Measurements from ENCODE around the gene CYB5RL. TPM values are rescaled to one million over a fixed set of nuclear protein-coding genes. Genes with fewer than 3 reads are reported as not detected.

Gene CYB5RL
- total RNA-seq, 2 donors from 2014 or later, result 8.2 to 11.0 TPM

DNA sequence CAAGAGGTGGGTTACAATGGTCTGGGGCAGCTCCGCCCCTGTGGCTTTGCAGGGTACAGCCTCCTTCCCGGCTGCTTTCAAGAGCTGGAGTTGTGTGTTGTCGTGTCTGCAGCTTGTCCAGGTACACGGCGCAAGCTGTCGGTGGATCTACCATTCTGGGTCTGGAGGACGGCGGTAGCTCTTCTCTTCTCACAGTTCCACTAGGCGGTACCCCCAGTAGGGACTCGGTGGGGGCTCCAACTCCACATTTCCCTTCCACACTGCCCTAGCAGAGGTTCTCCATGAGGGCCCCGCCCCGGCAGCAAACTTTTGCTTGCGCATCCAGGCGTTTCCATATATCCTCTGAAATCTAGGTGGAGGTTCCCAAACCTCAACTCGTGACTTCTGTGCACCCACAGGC is 34.7 kb downstream of the CYB5RL start:
- no peaks in the 10 kb centered on the region for H3K9me3 Mint-ChIP-seq
- Histone ChIP-seq H3K4me1 (ENCODE audit: control insufficient read depth, insufficient read depth, low read length) (no peaks in the 10 kb centered on the region), H3K9ac (ENCODE audit: extremely low read depth, low read length, poor library complexity, severe bottlenecking) (no peak overlapping the region), H3K4me3 (ENCODE audit: low read length) (no peak overlapping the region), H3K27ac (ENCODE audit: low read depth, low read length) (no peak overlapping the region), H3K36me3 (ENCODE audit: control insufficient read depth, insufficient read depth, low read length) (no peaks in the 10 kb centered on the region), H3K27me3 (ENCODE audit: control insufficient read depth, insufficient read depth, low read length, poor library complexity, severe bottlenecking) (no peaks in the 10 kb centered on the region), H3K9me3 (ENCODE audit: control insufficient read depth, low read length) (no peaks in the 10 kb centered on the region)
- TF ChIP-seq, protein P1, sequence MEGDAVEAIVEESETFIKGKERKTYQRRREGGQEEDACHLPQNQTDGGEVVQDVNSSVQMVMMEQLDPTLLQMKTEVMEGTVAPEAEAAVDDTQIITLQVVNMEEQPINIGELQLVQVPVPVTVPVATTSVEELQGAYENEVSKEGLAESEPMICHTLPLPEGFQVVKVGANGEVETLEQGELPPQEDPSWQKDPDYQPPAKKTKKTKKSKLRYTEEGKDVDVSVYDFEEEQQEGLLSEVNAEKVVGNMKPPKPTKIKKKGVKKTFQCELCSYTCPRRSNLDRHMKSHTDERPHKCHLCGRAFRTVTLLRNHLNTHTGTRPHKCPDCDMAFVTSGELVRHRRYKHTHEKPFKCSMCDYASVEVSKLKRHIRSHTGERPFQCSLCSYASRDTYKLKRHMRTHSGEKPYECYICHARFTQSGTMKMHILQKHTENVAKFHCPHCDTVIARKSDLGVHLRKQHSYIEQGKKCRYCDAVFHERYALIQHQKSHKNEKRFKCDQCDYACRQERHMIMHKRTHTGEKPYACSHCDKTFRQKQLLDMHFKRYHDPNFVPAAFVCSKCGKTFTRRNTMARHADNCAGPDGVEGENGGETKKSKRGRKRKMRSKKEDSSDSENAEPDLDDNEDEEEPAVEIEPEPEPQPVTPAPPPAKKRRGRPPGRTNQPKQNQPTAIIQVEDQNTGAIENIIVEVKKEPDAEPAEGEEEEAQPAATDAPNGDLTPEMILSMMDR (conservative IDR thresholded peaks at IDR 0.05), result no peak
- H3K4me1 Mint-ChIP-seq, result no peaks in the 10 kb centered on the region
- DNase-seq, result no peak
- peaks cover 4% of the 10 kb centered on the region for H3K27me3 Mint-ChIP-seq (ENCODE audit: insufficient read depth)
- H3K27ac Mint-ChIP-seq, result no peak overlapping the region
- WGBS, 2 experiments (ENCODE audit: insufficient coverage in 1 of 2, insufficient read length in 1 of 2), result 95 to 98% methylated on average over 9 to 15 of the region's 15 CpGs
- no peak overlapping the region for H3K4me3 Mint-ChIP-seq
- H3K36me3 Mint-ChIP-seq (ENCODE audit: low read depth), result no peaks in the 10 kb centered on the region

DNA sequence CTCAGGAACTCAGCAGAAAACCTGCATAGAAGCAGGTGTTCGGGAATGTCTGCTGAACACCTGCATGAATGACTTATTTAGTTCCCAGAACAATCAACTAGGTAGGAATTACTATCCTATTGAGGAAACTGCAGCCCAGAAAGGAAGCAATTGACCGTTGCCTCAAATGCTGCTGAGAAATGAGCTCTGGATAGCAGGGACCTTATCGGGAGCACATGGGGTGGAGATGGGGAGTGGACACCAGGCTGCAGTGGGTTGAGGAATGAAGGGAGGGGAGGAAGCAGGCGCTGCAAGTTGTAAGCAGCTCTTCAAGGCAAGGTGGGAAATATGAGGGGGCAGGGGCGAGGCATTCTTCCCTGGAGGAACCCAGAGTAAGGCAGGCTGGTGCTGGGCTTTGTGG is 36.3 kb downstream of the CYB5RL start:
- H3K27ac ChIP-seq (ENCODE audit: low read depth, low read length), result no peak overlapping the region
- Mint-ChIP-seq H3K36me3 (ENCODE audit: low read depth) (no peaks in the 10 kb centered on the region), H3K4me3 (no peak overlapping the region), H3K9me3 (no peaks in the 10 kb centered on the region), H3K27me3 (ENCODE audit: insufficient read depth) (peaks cover 4% of the 10 kb centered on the region), H3K4me1 (no peaks in the 10 kb centered on the region), H3K27ac (no peak overlapping the region)
- H3K4me3 ChIP-seq (ENCODE audit: low read length), result no peak overlapping the region
- no peaks in the 10 kb centered on the region for H3K9me3 ChIP-seq (ENCODE audit: control insufficient read depth, low read length)
- H3K36me3 ChIP-seq (ENCODE audit: control insufficient read depth, insufficient read depth, low read length), result no peaks in the 10 kb centered on the region
- H3K9ac ChIP-seq (ENCODE audit: extremely low read depth, low read length, poor library complexity, severe bottlenecking), result no peak overlapping the region
- TF ChIP-seq, protein P1 (conservative IDR thresholded peaks at IDR 0.05), result no peak
- no peaks in the 10 kb centered on the region for H3K4me1 ChIP-seq (ENCODE audit: control insufficient read depth, insufficient read depth, low read length)
- no peaks in the 10 kb centered on the region for H3K27me3 ChIP-seq (ENCODE audit: control insufficient read depth, insufficient read depth, low read length, poor library complexity, severe bottlenecking)
- 92 to 94% methylated on average over 5 of the region's 5 CpGs for WGBS, 2 experiments (ENCODE audit: insufficient coverage in 1 of 2, insufficient read length in 1 of 2)
- no peak for DNase-seq

DNA sequence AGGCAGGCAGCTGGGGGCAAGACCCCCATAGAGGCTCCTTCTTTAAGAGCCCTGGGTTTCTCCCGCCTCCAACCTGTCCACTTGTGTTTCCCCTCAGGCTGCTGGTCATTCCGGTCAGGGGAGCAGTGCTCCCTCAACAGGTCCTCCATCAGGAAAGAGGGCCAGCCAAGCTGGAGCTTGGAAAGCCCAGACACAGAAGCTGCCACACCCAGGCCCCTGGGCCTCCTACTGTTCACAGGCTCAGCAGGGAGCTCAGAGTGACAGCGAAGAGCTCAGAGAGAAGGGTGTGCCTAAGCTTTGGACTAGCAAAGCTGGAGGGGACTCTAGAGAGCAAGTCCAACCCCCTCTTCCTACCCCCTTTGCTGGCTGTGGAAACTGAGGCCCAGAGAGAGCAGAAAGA is 36.8 kb downstream of the CYB5RL start:
- Mint-ChIP-seq H3K4me3 (no peak overlapping the region), H3K27me3 (ENCODE audit: insufficient read depth) (peaks cover 4% of the 10 kb centered on the region), H3K9me3 (no peaks in the 10 kb centered on the region), H3K27ac (no peak overlapping the region), H3K4me1 (no peaks in the 10 kb centered on the region), H3K36me3 (ENCODE audit: low read depth) (no peaks in the 10 kb centered on the region)
- no peaks in the 10 kb centered on the region for H3K4me1 ChIP-seq (ENCODE audit: control insufficient read depth, insufficient read depth, low read length)
- H3K9me3 ChIP-seq (ENCODE audit: control insufficient read depth, low read length), result no peaks in the 10 kb centered on the region
- DNase-seq, result no peak
- TF ChIP-seq, protein P1 (conservative IDR thresholded peaks at IDR 0.05), result no peak
- H3K4me3 ChIP-seq (ENCODE audit: low read length), result no peak overlapping the region
- no peaks in the 10 kb centered on the region for H3K36me3 ChIP-seq (ENCODE audit: control insufficient read depth, insufficient read depth, low read length)
- WGBS, 2 experiments (ENCODE audit: insufficient coverage in 1 of 2, insufficient read length in 1 of 2), result 88 to 100% methylated on average over 1 to 3 of the region's 3 CpGs
- no peak overlapping the region for H3K9ac ChIP-seq (ENCODE audit: extremely low read depth, low read length, poor library complexity, severe bottlenecking)
- no peaks in the 10 kb centered on the region for H3K27me3 ChIP-seq (ENCODE audit: control insufficient read depth, insufficient read depth, low read length, poor library complexity, severe bottlenecking)
- no peak overlapping the region for H3K27ac ChIP-seq (ENCODE audit: low read depth, low read length)
